SK-N-SH (cell line): ENCODE data around the gene ACAD11.

Source experiments
- CTCF ChIP-seq: fragments of 200-600 bp; sonication (generic); IDR thresholded peaks from 2 replicates; pipeline ENCODE4 v1.6.1; 2017; ENCODE audit warnings: antibody characterized with exemption, mild to moderate bottlenecking, moderate library complexity
- EZH2phosphoT487 ChIP-seq: fragments of 200-600 bp; sonication (generic); IDR thresholded peaks from 2 replicates; pipeline ENCODE4 v1.6.1; 2017; ENCODE audit warnings: low read depth, mixed run types, mild to moderate bottlenecking, antibody characterized with exemption, moderate library complexity, borderline replicate concordance
- FOSL2 ChIP-seq: IDR thresholded peaks from 2 replicates; pipeline ENCODE4 v1.4.0; 2012; ENCODE audit warnings: low read depth, mild to moderate bottlenecking, moderate library complexity, borderline replicate concordance
- NFIC ChIP-seq: IDR thresholded peaks from 2 replicates; pipeline ENCODE4 v1.4.0; 2012; ENCODE audit warnings: borderline replicate concordance
- POLR2AphosphoS5 ChIP-seq: IDR thresholded peaks from 2 replicates; pipeline ENCODE4 v1.6.1; 2012; ENCODE audit warnings: low read depth, low read length
- YY1 ChIP-seq: IDR thresholded peaks from 2 replicates; pipeline ENCODE4 v1.4.0; 2012; ENCODE audit warnings: low read depth, mild to moderate bottlenecking
- TF ChIP-seq, protein P1 (sequence below): fragments of 150-350 bp; IDR thresholded peaks from 2 replicates; pipeline ENCODE4 v1.6.1; 2017; ENCODE audit warnings: antibody characterized with exemption, low read length, low read depth, borderline replicate concordance

GRCh38 chr3:132681421-132681820 lies 21.8 kb upstream of the ACAD11 start:
- TF ChIP-seq POLR2AphosphoS5: no peak
- no peak for TF ChIP-seq CTCF
- TF ChIP-seq, protein P1, sequence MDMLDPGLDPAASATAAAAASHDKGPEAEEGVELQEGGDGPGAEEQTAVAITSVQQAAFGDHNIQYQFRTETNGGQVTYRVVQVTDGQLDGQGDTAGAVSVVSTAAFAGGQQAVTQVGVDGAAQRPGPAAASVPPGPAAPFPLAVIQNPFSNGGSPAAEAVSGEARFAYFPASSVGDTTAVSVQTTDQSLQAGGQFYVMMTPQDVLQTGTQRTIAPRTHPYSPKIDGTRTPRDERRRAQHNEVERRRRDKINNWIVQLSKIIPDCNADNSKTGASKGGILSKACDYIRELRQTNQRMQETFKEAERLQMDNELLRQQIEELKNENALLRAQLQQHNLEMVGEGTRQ: no peak
- TF ChIP-seq EZH2phosphoT487: no peak
- no peak for TF ChIP-seq NFIC
- TF ChIP-seq FOSL2: no peak
- TF ChIP-seq YY1: no peak
